ENCODE data around the gene NGEF. TPM values are rescaled to one million over a fixed set of nuclear protein-coding genes. Genes with fewer than 3 reads are reported as not detected.

NGEF gene
- total RNA-seq, 1 experiment from 2014 or later = 2.7 TPM

GRCh38 chr2:232924433-232924832 lies 88.6 kb downstream of the NGEF start:
- BruUV-seq (replicated peaks) = no TSS peak
- DNase-seq (ENCODE audit: unreplicated experiment) = no peak
- intact Hi-C loops (cut with micrococcal nuclease) = no loop called here
- Mint-ChIP-seq H3K36me3 (ENCODE audit: insufficient read depth, unreplicated experiment) (no peaks in the 10 kb centered on the region), H3K4me3 (ENCODE audit: unreplicated experiment) (no peak overlapping the region), H3K27ac (ENCODE audit: low read depth, unreplicated experiment) (no peak overlapping the region), H3K27me3 (ENCODE audit: insufficient read depth, unreplicated experiment) (no peaks in the 10 kb centered on the region), H3K9me3 (ENCODE audit: unreplicated experiment) (no peaks in the 10 kb centered on the region), H3K4me1 (ENCODE audit: insufficient read depth, unreplicated experiment) (no peaks in the 10 kb centered on the region)
- ChIA-PET CTCF (interaction anchor here (0.6 kb wide), 1 partner anchor 208 kb away, joined by 3 read pairs; no protein-coding TSS in a partner anchor), POLR2A (interaction anchor here (0.6 kb wide), 1 partner anchor 903 kb away, joined by 3 read pairs; no protein-coding TSS in a partner anchor)
- no peak for TF ChIP-seq CTCF (IDR thresholded peaks at IDR 0.05; ENCODE audit: unreplicated experiment)

DNA sequence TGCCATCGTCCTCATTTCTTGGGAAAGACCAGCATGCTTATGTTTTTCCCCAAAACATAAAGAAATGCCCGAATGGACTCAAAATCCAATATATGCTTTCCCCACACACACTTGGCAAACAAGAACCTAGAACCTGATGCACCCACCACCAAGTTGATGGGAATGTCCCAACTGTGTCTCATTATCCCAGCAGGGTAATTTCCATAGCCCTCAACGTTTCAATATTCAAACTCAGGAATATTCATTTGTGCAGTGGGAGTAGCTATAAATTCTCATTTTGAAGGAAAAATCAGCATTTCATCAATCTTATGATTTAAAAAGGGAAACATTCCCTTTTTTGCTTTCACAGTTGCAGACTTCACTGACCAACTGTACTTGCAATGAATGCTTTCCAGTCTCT lies 92.3 kb downstream of the NGEF start:
- Mint-ChIP-seq H3K9me3 (ENCODE audit: unreplicated experiment) (no peaks in the 10 kb centered on the region), H3K36me3 (ENCODE audit: insufficient read depth, unreplicated experiment) (no peaks in the 10 kb centered on the region), H3K27ac (ENCODE audit: low read depth, unreplicated experiment) (no peak overlapping the region), H3K4me3 (ENCODE audit: unreplicated experiment) (no peak overlapping the region), H3K4me1 (ENCODE audit: insufficient read depth, unreplicated experiment) (no peaks in the 10 kb centered on the region), H3K27me3 (ENCODE audit: insufficient read depth, unreplicated experiment) (no peaks in the 10 kb centered on the region)
- POLR2A ChIA-PET = no interaction called here
- no peak for DNase-seq (ENCODE audit: unreplicated experiment)
- intact Hi-C loops (cut with micrococcal nuclease) = no loop called here
- no TSS peak for BruUV-seq (replicated peaks)
- CTCF ChIA-PET = no interaction called here
- TF ChIP-seq CTCF (IDR thresholded peaks at IDR 0.05; ENCODE audit: unreplicated experiment) = no peak

- TF ChIP-seq CTCF (IDR thresholded peaks at IDR 0.05; ENCODE audit: unreplicated experiment) = no peak
- CTCF ChIA-PET = no interaction called here
Measured at GRCh38 chr2:232920055-232920454, 93.0 kb downstream of the NGEF start.

DNA sequence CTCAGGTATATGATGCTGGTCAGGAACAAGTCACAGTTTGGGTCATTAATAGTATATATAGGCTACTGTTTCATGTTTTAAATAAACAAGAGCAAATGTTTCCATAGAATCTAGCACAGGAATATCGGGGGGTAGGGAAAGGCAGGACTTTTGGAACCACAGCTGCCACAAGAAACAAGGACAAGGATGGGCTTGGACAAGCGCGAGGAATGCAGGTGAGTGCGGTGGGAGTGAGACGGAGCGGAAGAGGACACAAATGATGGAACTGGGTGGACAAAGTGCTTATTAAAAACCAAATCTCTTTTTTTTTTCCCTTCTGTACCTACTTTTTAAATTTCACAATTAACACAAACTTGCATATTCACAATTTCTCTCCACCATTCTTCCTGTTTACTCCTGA lies 93.9 kb downstream of the NGEF start:
- Mint-ChIP-seq H3K36me3 (ENCODE audit: insufficient read depth, unreplicated experiment) (no peaks in the 10 kb centered on the region), H3K9me3 (ENCODE audit: unreplicated experiment) (no peaks in the 10 kb centered on the region), H3K27ac (ENCODE audit: low read depth, unreplicated experiment) (no peak overlapping the region), H3K4me3 (ENCODE audit: unreplicated experiment) (no peak overlapping the region), H3K27me3 (ENCODE audit: insufficient read depth, unreplicated experiment) (no peaks in the 10 kb centered on the region), H3K4me1 (ENCODE audit: insufficient read depth, unreplicated experiment) (no peaks in the 10 kb centered on the region)
- CTCF ChIA-PET = no interaction called here
- POLR2A ChIA-PET = no interaction called here
- BruUV-seq (replicated peaks) = no TSS peak
- DNase-seq (ENCODE audit: unreplicated experiment) = no peak
- intact Hi-C loops (cut with micrococcal nuclease) = no loop called here
- no peak for TF ChIP-seq CTCF (IDR thresholded peaks at IDR 0.05; ENCODE audit: unreplicated experiment)

More at GRCh38 chr2:232920055-232920454, 93.0 kb downstream of the NGEF start:
- Mint-ChIP-seq H3K4me3 (ENCODE audit: unreplicated experiment) (no peak overlapping the region), H3K9me3 (ENCODE audit: unreplicated experiment) (no peaks in the 10 kb centered on the region), H3K27me3 (ENCODE audit: insufficient read depth, unreplicated experiment) (no peaks in the 10 kb centered on the region), H3K36me3 (ENCODE audit: insufficient read depth, unreplicated experiment) (no peaks in the 10 kb centered on the region), H3K4me1 (ENCODE audit: insufficient read depth, unreplicated experiment) (no peaks in the 10 kb centered on the region), H3K27ac (ENCODE audit: low read depth, unreplicated experiment) (no peak overlapping the region)
- POLR2A ChIA-PET = no interaction called here
- no peak for DNase-seq (ENCODE audit: unreplicated experiment)
- BruUV-seq (replicated peaks) = no TSS peak
- intact Hi-C loops (cut with micrococcal nuclease) = no loop called here

All from MCF 10A (cell line).